CD4-positive, alpha-beta T cell treated with Interferon gamma for 1 hour (primary cell): ENCODE measurements around the gene GNG2.
A peak's percentile ranks its signal among the peaks of the same experiment; 100 is the strongest.

Experiments used
- DNase-seq: peaks from one replicate; pipeline ENCODE4 v3.0.0-alpha.2; 2020

GNG2 gene

DNA sequence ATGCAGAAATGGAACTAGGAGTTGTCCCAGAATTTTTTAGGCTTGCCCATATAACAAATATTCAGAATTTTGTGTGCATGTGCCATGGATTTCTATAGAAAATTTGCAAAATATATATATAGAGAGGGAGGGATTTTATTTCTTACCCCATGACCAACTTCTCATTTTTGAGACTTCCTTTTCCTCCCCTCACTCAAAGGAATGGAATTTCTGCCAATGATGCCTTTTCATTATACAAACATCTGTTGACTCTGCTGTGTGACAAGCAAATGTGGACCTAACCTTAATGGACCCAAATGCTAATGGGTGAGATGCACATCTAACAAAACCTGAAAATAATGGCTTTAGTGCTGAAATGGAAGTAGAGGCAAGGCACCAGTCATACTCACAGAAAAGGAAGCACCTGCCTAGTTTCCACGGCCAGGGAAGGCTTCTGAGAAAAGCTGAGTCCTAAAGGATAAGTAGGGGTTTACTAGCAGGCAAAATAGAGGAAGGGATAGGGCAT is 3.6 kb upstream of the GNG2 start:
- DNase-seq, result no peak

DNA sequence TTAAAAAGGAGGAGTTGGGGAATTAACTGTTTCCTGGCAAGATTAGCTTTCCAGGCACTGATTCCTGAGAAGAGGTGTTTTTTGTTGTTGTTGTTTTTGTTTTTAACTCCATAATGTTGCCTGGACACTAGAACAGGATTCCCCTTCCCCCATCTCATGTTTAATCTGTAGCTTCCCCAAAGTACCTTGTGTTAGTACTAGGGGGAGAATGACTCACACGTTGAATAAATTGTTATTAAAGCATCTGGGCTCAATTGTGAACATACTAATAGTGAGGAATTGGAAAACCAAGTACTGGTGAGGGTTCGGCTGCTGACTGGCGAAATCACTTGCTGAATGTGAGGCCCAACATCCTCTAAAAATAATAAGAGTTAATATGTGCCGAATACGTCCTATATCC is 1.3 kb upstream of the GNG2 start:
- DNase-seq, result no peak

DNA sequence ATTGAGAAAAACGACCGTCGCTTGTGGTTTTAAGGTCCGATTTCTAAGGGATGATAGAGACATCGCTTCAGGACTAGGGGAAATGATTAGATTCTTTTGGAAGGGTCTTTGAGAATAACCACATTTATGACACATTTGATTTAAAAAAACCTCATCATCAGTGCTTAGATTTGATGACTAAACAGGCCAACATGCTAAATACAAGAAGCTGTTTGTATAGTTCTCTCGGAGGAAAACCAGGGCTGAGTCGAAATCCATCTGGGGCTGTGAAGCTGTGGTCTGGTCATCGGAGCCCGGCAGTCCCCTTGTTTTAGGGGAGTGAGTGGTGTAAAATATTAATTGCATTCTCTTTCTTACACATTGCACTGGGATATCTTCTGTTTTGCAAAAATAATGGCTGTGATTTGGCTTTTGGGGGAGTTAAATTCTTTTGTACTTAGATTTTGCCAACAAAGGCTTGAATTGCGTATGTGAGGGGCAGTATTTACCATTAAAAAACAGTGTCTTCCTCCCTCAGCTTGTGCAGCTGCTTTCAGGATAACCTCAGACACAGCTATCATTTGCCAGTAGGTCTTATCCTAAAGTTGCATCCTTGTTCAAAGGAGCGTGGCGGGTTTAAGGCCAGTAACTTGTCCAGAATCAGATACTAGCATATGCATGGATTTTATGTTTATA is 550 bp downstream of the GNG2 start:
- no peak for DNase-seq

DNA sequence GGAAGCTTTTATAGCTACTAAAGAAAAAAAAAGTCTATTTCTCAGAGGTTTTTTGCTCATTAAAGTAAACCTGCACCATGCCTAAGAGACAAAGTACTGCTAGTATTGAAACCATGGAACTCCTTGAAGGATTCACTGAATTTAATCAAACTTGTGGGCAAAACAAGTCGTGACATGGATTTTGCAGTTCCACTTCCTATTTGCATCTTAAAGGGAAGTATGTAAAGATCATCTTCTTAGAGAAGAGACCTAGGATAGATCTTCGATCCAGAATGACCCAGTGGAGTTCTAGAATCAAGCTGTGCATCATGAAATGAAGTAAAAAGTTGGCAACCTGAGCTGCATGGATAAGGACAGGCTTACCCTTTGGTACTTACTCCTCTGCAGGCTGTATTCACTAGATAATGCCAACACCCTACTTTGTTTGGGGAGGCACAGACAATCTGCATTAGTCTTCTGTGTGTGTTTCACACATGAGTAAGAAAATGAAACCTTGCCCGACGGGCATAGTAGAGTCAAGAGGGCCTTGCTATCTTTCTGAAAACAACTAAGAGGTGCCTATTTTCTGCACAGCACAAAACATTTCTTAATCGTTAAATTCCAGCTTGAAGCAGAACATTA is 1.9 kb downstream of the GNG2 start:
- no peak for DNase-seq

DNA sequence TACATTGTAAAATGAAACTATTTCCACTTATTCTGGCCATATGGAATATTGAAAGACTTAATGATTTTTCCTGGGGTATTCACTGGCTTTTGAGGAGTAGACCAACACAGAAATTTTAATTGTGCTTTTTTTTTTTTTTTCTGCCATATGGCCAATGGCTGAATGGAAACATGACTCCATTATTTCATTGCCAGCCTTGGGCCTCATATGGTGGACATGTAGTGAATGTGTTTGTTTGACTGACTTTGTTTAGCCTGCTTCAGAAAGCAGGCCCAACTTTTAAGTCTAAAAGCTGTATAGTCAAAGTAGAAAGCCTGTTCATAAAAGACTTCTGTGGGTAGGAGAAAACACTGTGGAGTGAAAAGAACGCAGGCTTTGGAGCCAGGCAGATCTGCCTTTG is 2.4 kb downstream of the GNG2 start:
- no peak for DNase-seq

DNA sequence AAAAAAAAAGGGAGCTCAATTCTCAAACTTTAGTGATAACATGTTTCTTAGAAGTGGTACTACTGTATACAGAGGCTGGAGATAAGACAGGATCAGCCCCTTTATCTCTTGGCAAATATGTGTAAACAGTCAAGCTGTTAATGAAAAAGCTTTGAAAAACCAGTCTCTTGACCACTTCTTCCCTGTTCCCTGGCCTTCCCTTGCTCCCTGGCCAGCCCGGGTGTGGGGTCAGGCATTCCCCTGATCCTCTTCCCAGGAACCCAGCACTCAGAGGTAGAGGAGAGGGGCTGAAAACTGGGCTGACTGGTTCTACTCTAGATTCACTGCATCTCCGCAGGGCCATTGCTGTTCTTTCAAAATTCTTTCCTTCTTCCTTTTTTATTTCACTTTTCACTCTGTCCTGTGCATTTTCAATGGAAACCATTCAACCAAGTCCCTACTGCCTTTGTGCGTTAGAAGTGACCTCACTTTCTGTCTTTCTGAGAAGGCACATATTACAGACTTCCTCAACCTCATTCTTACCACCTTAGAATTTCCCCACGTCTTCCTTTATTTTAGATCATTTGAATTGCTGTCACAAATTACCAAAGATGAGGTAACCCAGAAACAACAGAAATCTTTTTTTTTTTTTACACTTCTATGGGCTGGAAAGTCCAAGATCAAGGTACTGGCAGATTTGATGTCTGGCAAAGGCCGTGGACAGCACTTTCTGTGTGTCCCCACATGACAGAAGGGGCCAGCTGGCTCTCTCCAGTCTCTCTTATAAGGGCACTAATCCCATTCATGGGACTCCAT is 5.7 kb downstream of the GNG2 start:
- peak; percentile 53 for DNase-seq

DNA sequence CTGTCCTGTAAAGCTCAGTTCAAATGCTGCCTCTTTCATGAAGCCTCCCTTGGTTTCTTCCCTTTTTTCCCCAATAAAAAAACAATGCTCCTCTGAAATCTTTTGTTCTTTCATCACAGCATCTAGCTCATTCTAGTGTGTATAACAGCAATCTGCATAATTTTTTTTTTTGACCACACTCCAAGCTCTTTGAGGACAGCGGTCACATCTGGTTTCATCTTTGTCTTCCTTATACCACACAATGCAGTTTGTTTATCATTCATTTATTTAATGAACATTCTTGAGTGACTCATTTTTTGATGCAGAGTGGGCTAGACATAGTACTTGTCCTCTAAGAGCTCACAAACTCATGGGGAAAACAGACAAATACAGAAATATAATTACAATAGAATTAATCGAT is 7.3 kb downstream of the GNG2 start:
- DNase-seq, result no peak

DNA sequence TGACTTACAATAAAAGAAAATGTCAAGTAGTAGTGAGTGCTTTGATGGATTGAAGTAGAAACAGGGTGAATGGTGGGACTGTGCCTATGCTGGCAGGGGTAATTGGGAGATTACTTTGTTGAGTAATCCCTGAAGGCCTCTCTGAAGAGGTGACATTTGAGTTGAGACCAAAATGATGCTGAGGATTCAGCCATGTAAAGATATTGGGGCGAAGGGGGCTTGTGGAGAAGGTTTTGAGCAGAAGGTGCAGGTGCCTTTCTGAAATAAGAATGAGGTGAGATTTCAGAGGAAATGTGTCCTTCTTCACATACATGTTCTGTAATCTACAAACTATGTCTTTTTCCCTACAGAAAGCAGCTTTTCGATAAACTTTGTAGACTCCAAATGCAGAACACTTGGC is 8.0 kb downstream of the GNG2 start:
- no peak for DNase-seq

DNA sequence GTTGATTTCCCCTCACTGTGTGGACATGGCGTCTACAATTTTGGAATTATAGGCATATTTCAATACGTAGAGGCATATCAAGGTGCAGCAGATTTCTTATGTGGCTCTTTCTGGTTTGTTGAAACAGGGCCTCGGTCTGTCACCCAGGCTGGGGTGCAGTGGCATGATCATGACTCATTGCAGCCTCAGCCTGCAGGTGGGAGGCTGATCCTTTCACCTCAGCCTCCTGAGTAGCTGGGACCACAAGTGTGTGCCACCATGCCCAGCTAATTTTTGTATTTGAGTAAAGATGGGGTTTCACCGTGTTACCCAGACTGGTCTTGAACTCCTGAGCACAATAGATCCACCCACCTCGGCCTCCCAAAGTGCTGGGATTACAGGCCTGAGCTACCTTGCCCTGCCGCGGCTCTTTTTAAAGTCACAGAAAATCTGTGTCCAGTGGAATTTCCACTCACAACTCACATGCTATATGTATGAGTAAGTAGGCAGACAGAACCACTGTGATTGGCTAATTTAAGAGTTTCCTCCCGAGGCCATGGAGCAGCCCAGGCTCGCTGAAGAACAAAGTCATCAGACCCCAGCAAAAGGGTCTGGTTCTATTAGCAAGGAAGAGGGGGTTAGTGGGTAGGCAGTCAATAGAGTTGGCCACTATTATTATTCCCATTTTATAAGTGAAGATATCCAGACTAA is 9.1 kb downstream of the GNG2 start:
- peak; percentile 56 for DNase-seq

DNA sequence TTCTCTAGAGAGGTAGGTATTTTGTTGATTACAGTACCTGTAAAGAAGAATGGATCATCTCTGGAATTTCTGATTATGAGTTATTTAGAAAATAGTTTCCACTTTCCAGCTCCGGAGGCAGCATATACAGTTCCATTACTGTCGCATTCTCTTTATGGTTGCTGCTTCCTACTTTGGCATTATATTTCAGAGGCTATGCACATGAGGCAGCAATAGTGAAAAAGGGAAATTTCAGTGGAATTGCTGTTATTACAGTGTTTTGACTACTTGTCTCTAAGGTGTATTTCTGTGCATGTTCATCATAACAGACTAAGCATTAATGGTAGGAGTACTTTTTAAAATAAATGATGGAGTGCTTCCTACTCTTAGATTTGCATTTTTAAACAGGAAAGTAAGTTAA is 10.2 kb downstream of the GNG2 start:
- DNase-seq, result no peak

DNA sequence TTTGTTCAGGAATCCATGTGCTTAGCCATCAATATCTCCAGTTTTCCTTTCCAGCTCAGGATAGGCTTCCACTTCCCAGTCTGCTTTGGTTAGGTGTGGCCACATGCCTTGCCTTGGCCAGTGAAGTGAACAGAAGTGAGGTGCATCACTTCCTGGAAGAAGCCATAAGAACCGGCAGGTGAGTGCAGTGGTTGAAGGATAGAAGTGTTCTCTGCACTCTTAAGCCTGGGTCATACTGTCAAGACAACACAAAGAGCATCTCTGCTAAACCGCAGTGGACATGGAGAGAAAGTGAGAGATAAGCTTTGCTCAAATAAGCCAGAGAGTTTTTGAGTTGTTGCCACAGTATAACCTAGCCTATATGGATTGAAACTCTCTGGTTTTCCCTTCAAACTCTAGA is 11.4 kb downstream of the GNG2 start:
- DNase-seq, result no peak

DNA sequence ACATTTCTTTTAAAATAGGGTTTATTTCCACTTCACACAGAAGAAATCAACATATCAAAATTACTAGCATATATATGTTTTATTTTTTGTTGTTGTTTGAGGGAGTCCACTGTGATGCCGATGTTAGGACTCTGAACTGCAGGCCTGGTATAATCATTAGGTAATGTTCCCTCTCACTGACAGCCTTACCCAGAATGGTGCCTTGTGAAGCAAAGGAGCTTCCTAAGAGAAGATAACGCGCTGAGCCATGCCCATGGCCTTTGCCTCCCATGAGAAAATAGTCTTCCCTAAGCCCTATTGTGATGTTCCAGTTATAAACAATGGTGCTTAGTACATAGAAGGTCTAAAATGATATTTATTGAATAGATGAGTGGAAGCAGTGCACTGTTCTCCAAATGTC is 12.0 kb downstream of the GNG2 start:
- DNase-seq, result no peak

DNA sequence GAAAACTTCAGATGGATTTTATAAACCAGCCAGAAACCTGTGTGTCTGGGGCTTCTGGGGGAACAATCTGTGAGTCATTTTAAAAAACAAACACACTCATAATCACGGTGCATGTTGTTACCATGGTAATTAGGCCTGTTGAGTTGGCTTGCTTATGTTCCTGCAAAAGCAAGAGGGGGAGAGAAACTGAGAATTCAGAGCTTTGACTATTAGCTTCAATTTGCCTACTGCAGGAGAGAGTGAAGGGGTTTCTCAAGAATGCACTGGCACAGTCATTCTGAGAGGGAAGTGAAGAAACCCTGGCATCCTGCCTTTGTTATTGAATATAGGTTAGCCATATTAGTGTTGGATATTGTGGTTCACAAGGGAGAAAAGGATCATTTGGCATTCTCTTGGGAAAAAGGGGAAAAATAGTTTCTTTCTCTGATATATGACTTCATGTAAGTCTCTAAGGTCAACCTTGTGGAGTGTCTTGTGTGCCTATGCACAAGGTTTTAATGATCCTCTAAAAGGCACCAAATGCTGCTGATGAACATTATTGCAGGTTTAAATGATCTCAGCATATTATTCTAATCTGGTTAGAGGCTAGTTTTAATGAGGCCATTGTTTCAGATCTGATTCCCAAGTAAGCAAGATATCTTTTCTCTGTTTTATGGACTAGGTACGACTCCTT is 12.9 kb downstream of the GNG2 start:
- DNase-seq, result no peak

DNA sequence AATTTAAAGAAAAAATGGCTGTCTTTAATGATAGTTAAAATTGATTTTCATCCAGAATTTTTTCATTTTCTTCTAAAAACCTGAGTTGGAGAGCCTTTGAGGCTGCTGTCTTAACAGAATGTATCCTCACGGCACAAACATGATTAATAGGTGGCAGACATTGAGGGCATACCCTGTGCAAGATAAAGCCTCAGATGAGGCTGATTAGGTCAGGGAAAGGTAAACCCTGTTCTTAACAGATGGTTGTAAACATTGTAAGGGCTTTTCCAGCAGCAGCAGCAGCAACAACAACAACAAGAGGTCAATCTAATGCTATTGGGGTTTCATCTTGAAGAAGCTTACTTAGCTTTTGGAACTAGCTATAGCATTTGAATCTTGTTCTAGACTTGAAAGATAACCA is 17.4 kb downstream of the GNG2 start:
- no peak for DNase-seq

DNA sequence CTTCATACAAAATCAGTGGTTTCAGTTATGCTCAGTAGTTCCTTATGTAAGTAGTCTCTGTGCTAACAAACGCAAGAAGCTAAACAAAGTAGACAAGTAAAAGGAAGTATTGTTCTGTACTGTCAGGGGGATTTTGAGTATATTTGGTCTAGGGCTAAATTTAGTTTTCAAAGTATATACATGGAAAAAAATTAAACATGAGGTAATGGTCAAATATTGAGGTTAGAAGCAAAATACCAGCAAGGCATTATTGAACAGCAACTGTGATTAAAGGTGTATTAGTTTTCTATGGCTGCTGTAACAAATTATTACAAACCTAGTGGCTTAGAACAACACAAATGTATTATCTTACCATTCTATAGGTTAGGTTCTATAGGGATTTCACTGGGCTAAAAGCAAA is 18.8 kb downstream of the GNG2 start:
- DNase-seq, result no peak

DNA sequence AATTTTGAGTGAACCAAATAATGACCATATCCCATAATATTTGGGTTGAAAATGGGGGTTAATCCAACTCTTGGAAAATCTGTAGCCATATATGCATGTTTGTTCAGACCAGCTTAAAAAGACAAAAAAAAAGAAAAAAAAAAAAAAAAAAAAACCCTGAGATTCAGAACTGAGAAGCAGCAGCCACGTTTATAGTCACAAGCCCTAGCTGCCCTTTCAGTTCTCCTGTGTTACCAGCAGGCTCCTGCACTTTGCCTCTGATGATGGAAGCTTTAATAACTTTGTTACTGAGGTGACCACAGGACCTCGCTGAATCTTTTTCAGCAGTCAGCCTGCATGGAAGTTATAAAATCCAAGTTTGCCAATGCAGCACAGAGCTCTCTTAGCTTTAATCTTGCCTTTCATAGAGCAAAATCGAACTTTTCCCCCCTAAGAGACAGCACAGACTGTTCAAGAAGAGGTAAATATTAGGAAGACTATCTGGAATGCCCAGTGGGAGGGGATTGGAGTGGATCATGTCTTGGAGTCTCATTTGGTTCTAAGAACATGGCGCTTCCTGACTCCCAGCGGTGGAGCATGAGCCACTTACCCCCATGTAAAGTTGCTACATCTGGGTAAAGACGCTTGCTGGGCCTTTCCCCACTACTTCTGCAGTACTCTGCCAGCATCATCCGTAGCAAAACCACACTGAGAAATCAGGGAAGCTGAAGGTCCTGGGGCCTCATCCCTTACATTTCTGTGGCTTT is 20.6 kb downstream of the GNG2 start:
- no peak for DNase-seq

DNA sequence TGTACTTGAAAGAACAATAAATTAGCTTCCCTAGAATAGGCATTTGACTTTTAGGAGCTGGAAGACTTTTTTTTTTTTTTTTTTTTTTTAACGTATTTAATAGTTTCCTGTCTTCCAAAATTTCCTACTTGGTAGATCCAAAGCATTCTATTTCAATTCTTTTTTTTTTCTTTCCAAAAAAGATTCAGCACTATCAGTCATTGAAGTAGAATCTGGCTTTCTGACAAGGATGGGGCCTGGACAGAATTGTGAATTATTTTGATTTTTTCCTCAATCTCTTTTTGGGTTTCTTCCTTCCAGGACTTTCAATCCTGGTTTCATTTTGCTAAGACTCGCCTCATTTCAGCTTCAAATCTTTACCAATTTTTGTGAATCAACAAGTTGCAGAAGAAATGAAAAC is 21.2 kb downstream of the GNG2 start:
- DNase-seq, result no peak

DNA sequence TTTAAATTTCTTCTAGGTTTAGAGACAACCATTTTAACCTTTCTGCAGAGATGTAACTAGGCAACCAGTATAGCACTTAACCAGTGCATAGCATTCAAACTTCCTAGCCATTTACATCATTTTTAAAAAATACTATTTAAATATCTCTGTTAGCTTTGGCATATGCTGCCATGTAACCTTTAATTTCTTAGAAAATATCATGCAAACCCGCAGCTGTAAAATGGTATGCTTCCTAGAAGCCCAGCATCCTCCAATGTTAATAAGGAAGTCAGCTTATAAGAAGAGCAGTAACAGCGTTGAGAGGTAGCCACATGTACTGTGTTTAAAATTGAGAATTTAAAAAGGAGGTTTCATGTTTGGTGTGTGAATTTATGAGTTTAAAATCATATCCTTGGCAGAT is 22.8 kb downstream of the GNG2 start:
- no peak for DNase-seq

DNA sequence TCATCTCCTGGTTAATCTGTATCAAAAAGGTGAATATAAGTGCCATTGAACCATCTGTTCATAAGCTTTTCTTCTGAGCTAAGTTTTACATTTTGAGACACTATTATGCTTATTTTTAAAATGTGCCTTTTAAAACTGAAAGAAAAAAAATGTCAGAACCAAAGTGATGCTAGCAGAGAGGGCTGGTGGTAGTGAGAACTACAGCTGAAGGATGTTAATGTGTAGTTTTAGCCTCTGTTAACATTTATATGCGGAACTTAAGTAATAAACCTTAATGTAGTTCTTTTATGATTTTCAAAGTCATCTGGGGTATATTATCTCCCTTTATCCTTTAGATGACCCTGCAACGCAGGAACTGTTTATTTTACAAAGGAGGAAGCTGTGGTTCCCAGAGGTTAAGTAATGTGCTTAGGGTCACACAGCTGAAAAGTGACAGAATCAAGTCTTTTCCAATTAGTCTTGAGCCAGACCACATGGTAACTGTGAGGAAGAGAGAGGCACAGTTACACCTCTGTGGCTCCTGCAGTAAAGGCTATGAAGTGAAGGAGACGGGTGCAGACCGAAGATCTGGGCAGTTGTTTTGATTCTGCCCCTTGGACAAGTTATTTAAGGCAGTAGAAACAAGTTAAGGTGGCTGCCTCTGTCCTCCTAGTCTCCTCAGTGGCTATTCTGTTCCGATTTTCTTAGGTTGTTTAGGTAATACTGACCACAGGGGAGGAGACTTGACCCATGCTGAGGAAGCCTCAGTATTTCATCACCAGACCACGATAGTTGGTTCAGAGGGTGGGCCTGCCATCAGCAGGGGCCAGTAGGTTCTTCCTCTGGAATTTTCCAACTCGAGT is 23.9 kb downstream of the GNG2 start:
- peak; percentile 26 for DNase-seq

DNA sequence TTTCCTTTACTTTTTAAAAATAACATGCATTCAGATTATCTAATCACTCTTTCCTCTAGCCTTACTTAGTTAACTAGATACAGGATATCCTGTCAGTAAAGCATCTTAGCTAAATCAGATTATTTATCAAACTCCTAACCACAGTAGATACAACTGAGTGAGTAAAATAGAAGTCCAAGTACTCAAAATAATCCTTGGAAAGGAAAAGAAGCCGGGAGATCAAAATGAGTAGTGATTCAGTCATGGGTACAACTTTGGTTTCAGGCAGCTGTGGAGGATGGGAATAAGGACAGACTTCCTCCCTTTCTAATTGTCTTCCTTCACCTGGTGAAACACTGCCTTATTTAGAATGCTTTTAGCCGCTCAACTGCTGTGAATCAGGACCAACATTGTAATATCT is 29.4 kb downstream of the GNG2 start:
- DNase-seq, result no peak

DNA sequence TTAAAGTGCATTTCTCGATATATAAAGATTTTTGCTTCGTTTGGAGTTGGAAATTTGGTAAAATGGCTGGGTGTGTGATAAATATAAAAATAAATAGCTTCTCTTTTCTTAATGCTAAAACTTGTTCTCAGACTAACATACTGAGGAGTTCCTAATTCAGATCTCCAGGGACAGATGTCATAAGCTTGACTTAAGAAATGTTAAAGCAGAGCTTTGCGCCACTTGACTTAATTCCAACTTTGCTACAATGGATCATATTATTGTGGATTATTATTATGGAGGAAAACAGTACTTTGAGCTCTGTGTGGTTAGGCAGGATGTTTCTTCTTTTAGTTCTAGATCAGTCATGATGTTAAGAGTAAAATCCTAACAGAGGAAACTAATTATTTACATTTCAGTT is 33.8 kb downstream of the GNG2 start:
- DNase-seq, result no peak
